Measurements from ENCODE around the gene LRRC15.

The LRRC15 gene

GRCh38 chr3:194333212-194333980 lies 36.1 kb downstream of the LRRC15 start:
- DNase-seq (ENCODE audit: low read depth), result peak; percentile 85

- no peak for DNase-seq (ENCODE audit: low read depth)
Measured at GRCh38 chr3:194332858-194333211, 36.7 kb downstream of the LRRC15 start.

GRCh38 chr3:194330579-194330978 lies 39.0 kb downstream of the LRRC15 start:
- no peak for DNase-seq (ENCODE audit: low read depth)

GRCh38 chr3:194330160-194330559 lies 39.4 kb downstream of the LRRC15 start:
- no peak for DNase-seq (ENCODE audit: low read depth)

DNA sequence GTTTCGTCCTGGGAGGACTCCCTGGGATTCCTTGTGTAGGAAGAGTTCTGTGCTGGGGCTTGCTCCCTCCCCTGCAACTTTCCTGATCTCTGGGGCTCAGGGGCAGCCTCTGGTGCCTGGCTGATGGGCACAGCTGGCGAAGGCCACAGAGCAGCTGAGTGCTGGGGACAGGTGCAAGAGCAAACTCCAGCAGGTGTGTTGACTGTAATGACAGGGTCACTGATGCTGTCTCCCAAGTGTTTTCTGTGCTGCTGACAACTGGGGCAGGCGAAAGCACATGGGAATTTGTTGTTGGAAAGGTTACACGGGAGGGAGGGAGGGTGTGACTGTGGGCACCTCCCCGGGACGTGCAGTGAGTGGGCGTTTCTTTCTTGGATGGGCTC lies 40.0 kb downstream of the LRRC15 start:
- no peak for DNase-seq (ENCODE audit: low read depth)

DNA sequence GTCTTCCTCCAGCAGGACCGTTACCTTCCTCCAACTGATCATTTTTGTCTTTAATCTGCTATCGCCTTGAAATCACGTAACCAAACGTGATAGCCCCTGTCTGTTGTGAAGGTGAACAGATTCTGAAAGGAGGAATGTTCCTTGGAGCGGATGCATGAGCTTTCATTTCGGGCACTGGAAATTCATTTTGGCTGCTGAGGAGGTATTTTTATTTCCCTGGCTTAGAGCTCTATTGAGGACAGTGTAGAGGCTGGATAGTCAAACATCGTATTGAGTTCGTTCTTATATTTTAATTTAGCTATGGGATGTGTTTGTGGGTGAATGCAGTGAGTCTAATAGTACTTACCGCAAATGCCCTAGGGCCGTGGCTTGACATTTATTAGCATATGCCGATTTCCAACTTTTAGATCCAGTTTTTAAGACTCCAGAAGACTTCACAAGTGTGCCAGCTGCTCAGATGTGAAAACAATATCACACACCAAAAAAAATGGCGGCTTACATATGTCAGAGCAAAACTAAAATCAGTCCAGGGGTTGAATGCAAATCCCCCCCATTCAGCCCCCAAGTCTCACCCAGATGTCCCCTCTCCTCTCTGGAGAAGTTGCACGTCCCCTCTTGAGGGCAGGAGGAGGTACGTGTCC lies 40.5 kb downstream of the LRRC15 start:
- no peak for DNase-seq (ENCODE audit: low read depth)

- no peak for DNase-seq (ENCODE audit: low read depth)
Measured at GRCh38 chr3:194328053-194328657, 41.4 kb downstream of the LRRC15 start.

- no peak for DNase-seq (ENCODE audit: low read depth)
Measured at GRCh38 chr3:194327218-194328052, 42.1 kb downstream of the LRRC15 start.

- DNase-seq (ENCODE audit: low read depth), result no peak
Measured at GRCh38 chr3:194326968-194327217, 42.6 kb downstream of the LRRC15 start.

DNA sequence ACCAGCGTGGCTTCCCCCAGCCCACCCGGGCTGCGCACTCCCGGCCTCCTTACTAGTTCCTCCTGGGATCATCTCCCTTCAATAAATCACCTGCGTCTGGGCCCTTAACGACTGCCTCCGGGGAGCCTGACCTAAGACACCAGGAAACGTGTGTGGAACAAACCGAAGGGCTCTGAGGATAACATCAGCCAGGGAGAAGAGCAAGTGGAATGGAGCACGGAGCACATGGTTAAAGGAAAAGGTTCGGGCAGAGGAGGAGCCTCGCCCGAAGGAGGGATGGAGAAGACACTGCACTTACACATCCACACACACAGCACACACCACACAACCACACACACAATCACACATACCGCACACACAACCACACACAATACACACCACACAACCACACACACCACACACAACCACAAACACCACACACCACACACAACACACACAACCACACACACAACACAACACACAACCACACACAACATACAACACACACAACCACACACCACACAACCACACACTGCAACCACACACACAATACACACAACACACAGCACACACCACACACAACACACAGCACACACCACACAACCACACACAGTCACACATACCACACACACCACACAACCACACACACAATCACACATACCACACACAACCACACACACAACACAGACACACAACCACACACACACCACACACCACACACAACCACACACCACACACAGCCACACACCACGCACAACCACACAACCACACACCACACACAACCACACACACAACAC lies 43.2 kb downstream of the LRRC15 start:
- DNase-seq (ENCODE audit: low read depth), result no peak

- DNase-seq (ENCODE audit: low read depth), result no peak
Measured at GRCh38 chr3:194325424-194326153, 44.0 kb downstream of the LRRC15 start.

DNA sequence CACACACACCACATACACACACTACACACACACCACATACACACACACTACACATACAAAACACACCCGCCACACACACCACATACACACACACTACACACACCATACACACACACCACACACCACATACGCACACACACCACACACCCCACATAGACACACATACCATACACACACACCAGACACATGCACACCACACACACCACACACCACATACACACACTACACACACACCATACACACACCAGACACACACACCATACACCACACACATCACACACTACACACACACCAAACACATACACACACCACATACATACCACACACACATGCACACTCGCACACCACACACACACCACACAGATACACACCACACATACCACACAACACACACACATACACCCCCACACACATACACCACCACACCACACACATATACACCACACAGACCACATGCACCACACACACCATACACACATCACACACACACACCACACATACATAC lies 44.7 kb downstream of the LRRC15 start:
- no peak for DNase-seq (ENCODE audit: low read depth)

- DNase-seq (ENCODE audit: low read depth), result no peak
Measured at GRCh38 chr3:194323785-194324735, 45.5 kb downstream of the LRRC15 start.

DNA sequence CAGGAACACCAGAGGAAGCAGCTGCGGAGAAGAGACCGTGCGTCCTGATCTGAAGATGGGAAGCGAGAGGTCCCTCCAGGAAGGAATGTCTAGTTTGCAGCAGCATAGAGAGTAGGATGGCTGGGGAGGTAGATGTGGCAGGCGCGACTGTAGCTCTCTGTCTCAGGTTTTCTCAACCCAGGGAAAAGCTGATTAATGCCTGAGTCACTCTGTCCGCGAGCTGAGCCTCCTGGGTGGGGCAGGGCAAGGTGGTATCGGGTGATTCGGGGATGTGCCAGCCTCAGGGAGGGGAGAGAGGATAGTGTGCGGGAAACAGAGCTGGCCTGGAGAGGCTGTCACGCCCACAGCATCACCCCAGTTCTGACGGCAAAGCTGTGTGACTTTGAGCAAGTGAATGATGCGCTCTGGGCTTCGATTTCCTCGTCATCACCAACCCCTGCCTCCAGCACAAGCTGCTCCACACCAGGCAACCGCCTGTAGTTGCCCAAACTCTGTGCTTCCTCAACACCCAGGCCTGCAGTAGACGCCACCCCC lies 46.8 kb downstream of the LRRC15 start:
- no peak for DNase-seq (ENCODE audit: low read depth)

DNA sequence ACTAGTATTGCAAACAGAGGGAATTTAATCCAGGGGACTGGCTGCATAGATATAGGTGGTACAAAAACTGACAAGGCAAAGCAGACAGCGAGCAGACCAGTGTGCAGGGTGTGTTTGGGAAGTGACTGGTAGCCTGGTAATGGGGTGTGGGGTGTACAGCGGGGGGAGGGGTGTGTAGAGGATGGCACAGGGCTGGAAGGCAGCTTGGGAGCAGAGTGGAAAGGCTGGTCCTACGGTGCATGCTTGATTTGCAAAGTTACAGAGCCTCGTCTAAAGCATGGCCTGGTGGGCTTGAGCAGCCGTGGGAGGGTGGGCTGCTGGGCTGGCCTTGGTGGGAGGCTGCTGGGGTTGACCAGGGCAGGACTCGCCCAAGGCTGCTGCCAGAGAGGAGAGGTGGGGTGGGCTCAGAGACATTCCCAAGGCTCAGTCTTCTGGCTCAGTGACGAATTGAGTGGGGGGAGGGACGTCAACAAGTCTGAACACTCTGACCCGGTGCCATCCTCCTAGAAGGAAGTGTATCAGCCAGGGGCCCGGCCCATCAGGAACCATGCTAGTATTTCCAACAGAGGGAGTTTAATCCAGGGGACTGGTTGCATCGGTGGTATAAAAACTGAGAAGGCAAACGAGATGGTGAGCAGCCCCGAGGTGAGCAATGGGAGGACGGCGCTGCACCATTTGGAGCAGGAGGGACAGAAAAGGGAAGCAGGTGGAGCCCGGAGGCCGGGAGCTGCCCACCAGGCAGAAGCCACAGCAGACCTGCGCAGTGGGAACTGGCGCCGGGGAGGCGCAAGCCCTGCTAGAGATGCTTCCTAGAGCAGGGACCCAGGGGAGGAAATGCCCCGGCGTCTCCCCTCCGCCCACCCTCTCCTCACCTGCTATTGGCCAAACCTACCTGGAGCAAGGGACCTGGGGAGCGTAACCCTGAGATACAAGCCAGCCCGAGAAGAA lies 47.6 kb downstream of the LRRC15 start:
- no peak for DNase-seq (ENCODE audit: low read depth)

GRCh38 chr3:194320744-194321243 lies 48.7 kb downstream of the LRRC15 start:
- no peak for DNase-seq (ENCODE audit: low read depth)

GRCh38 chr3:194320100-194320499 lies 49.4 kb downstream of the LRRC15 start:
- no peak for DNase-seq (ENCODE audit: low read depth)

DNA sequence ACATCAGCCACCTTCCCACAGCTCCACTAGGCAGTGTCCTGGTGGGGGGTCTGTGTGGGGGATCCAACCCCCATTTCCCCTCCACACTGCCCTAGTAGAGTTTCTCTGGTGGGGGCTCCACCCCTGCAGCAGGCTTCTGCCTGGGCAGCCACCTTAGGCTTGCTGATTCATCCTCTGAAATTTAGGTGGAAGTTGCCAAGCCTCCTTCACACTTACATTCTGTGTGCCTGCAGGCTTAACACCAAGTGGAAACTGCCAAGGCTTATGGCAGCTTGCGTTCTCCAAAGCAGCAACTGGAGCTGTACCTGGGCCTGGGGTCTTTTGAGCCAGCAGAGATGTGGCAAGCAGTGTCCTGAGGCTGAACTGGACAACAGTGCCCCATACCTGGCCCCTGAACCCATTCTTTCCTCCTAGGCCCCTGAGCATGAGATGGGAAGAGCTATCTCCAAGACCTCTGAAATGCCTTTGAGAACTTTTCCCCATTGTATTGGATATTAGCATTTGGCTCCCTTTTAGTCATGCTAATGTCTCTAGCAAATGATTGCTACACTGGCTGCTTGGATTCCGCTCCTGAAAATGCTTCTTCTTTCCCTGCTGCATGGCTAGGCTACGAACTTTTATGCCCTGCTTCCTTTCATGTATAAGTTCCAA lies 50.9 kb downstream of the LRRC15 start:
- DNase-seq (ENCODE audit: low read depth), result no peak
